Measurements from ENCODE around the gene LYPD6B. TPM values are rescaled to one million over a fixed set of nuclear protein-coding genes. Genes with fewer than 3 reads are reported as not detected.

Gene LYPD6B
- polyA plus RNA-seq, 3 donors, result not detected

DNA sequence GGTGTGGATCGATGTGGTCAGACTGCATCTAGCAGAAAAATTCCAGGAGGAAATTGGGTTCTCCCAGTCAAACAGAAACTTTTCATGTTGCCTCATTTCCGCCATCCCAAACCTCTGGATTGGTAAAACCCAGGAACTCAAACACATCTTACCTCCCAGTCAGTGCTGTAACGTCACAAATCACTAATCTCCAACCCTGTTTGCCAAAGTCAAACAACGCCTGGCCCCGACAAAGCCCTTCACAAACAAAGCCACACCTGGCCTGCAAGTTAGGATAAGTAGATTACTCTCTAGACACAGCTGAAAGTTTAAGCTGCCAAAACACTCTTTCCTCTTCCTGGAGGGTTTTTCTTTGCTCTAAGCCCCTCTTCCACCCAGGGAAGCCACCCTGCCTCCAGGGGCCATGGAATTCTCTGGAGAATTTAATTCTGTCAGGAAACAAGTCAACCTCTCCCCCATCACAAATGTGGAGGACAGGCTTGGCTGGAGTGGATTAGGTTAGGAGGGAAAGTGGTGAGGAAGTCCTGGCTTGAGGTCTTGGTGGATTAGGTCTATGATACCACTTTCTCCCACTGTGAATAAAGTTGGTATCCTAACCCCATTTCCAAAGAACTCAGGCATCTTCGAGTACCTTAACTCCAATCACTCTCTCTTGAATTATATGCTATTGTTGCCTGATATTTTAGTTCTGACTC, 86.7 kb downstream of the LYPD6B start:
- Histone ChIP-seq H3K4me2 (replicated peaks; ENCODE audit: extremely low read depth, low read length, poor library complexity, severe bottlenecking) (no peak overlapping the region), H4K20me1 (ENCODE audit: insufficient read depth, low read length) (no peaks in the 10 kb centered on the region), H3K36me3 (replicated peaks in 1 of 2; ENCODE audit: control insufficient read depth in 1 of 2, insufficient read depth in 2 of 2, low read length in 2 of 2) (no peaks in the 10 kb centered on the region), H3K9ac (ENCODE audit: insufficient read depth, low read length, poor library complexity, severe bottlenecking) (no peak overlapping the region), H2AFZ (ENCODE audit: insufficient read depth, low read depth, low read length, poor library complexity, severe bottlenecking) (no peak overlapping the region), H3K4me3 (replicated peaks in 1 of 3; ENCODE audit: low read depth in 2 of 3, low read length in 3 of 3) (no peak overlapping the region), H3K79me2 (ENCODE audit: insufficient read depth, low read length) (no peaks in the 10 kb centered on the region), H3K4me1 (ENCODE audit: control insufficient read depth in 1 of 2, insufficient read depth in 2 of 2, low read length in 2 of 2) (no peaks in the 10 kb centered on the region), H3K9me3 (replicated peaks in 1 of 2; ENCODE audit: control insufficient read depth in 1 of 2, insufficient read depth in 1 of 2, low read length in 2 of 2) (no peaks in the 10 kb centered on the region), H3K27me3 (ENCODE audit: control insufficient read depth in 2 of 2, insufficient read depth in 2 of 2, low read length in 2 of 2) (peaks cover 8 to 11% of the 10 kb centered on the region in 2 donors), H3K27ac (ENCODE audit: low read depth in 1 of 2, low read length in 2 of 2) (no peak overlapping the region)
- H3K4me1 Mint-ChIP-seq, result peaks cover 6% of the 10 kb centered on the region
- peak overlapping the region in 1 of 2 donors; percentile 49 for H3K4me3 Mint-ChIP-seq
- no peak overlapping the region for H3K27ac Mint-ChIP-seq
- DNase-seq, result no peak
- 84% methylated on average over 4 of the region's 6 CpGs for WGBS (ENCODE audit: insufficient coverage)
- H3K36me3 Mint-ChIP-seq, result no peaks in the 10 kb centered on the region
- TF ChIP-seq, protein P1, sequence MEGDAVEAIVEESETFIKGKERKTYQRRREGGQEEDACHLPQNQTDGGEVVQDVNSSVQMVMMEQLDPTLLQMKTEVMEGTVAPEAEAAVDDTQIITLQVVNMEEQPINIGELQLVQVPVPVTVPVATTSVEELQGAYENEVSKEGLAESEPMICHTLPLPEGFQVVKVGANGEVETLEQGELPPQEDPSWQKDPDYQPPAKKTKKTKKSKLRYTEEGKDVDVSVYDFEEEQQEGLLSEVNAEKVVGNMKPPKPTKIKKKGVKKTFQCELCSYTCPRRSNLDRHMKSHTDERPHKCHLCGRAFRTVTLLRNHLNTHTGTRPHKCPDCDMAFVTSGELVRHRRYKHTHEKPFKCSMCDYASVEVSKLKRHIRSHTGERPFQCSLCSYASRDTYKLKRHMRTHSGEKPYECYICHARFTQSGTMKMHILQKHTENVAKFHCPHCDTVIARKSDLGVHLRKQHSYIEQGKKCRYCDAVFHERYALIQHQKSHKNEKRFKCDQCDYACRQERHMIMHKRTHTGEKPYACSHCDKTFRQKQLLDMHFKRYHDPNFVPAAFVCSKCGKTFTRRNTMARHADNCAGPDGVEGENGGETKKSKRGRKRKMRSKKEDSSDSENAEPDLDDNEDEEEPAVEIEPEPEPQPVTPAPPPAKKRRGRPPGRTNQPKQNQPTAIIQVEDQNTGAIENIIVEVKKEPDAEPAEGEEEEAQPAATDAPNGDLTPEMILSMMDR (IDR thresholded peaks at IDR 0.05), result no peak
- H3K9me3 Mint-ChIP-seq, result no peaks in the 10 kb centered on the region
- intact Hi-C loops (cut with micrococcal nuclease), result no loop called here
- H3K27me3 Mint-ChIP-seq (ENCODE audit: low read depth in 3 of 3), result peaks cover 8 to 20% (median 14%) of the 10 kb centered on the region in 3 donors

DNA sequence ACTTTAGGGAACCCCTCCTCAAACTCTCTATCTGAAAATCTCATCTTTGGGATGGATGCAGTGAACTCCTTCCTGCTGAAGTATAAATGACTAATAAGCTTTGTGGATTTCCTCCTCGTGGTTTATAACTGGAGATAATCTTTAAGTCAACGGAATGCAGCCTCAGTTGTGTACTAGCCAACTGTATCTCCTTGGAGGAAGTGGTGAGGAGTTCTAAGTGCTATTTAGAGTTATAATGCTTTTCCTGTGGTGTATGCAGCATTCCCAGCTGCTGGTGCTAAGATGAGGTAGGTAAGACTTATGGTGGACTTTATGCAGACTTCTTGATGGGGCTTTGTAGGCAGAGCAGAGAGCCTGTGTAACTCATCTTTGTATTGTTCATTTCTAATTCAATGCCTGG, 90.9 kb downstream of the LYPD6B start:
- no peaks in the 10 kb centered on the region for H3K36me3 ChIP-seq (replicated peaks in 1 of 2; ENCODE audit: control insufficient read depth in 1 of 2, insufficient read depth in 2 of 2, low read length in 2 of 2)
- 0% methylated on average over 2 of the region's 2 CpGs for WGBS (ENCODE audit: insufficient coverage)
- H4K20me1 ChIP-seq (ENCODE audit: insufficient read depth, low read length), result no peaks in the 10 kb centered on the region
- H3K4me1 ChIP-seq (ENCODE audit: control insufficient read depth in 1 of 2, insufficient read depth in 2 of 2, low read length in 2 of 2), result no peaks in the 10 kb centered on the region
- no peak overlapping the region for H3K27ac ChIP-seq (ENCODE audit: low read depth in 1 of 2, low read length in 2 of 2)
- no peak overlapping the region for H2AFZ ChIP-seq (ENCODE audit: insufficient read depth, low read depth, low read length, poor library complexity, severe bottlenecking)
- H3K4me2 ChIP-seq (replicated peaks; ENCODE audit: extremely low read depth, low read length, poor library complexity, severe bottlenecking), result no peak overlapping the region
- intact Hi-C loops (cut with micrococcal nuclease), result no loop called here
- Mint-ChIP-seq H3K27ac (no peak overlapping the region), H3K36me3 (no peaks in the 10 kb centered on the region), H3K27me3 (ENCODE audit: low read depth in 3 of 3) (peaks cover 0 to 23% (median 14%) of the 10 kb centered on the region in 3 donors), H3K4me3 (no peak overlapping the region), H3K4me1 (peaks cover 10% of the 10 kb centered on the region), H3K9me3 (no peaks in the 10 kb centered on the region)
- no peaks in the 10 kb centered on the region for H3K9me3 ChIP-seq (replicated peaks in 1 of 2; ENCODE audit: control insufficient read depth in 1 of 2, insufficient read depth in 1 of 2, low read length in 2 of 2)
- no peak for DNase-seq
- TF ChIP-seq, protein P1 (IDR thresholded peaks at IDR 0.05), result no peak
- H3K79me2 ChIP-seq (ENCODE audit: insufficient read depth, low read length), result no peaks in the 10 kb centered on the region
- H3K9ac ChIP-seq (ENCODE audit: insufficient read depth, low read length, poor library complexity, severe bottlenecking), result no peak overlapping the region
- no peak overlapping the region for H3K4me3 ChIP-seq (replicated peaks in 1 of 3; ENCODE audit: low read depth in 2 of 3, low read length in 3 of 3)
- H3K27me3 ChIP-seq (ENCODE audit: control insufficient read depth in 2 of 2, insufficient read depth in 2 of 2, low read length in 2 of 2), result peaks cover 8 to 11% of the 10 kb centered on the region in 2 donors
